ENCODE measurements around the gene CBLB. TPM values are rescaled to one million over a fixed set of nuclear protein-coding genes. Genes with fewer than 3 reads are reported as not detected.

The CBLB gene
- total RNA-seq, 4 donors from 2014 or later, result 17.0 to 33.8 (median 23.0) TPM

- 93 to 97% methylated on average over 3 of the region's 3 CpGs for WGBS, 2 donors
- H3K4me3 ChIP-seq (ENCODE audit: low read depth, poor library complexity, severe bottlenecking), result no peak overlapping the region
- no peak for TF ChIP-seq CTCF (IDR thresholded peaks at IDR 0.05)
- TF ChIP-seq POLR2A (IDR thresholded peaks at IDR 0.05), result no peak
- intact Hi-C loops (cut with DNase I; ENCODE audit: low total_unique reads), result no loop called here
- DNase-seq (ENCODE audit: low spot score in 2 of 2), result no peak
These were observed 20.0 kb downstream of the CBLB start for GRCh38 chr3:105848821-105849220.

- intact Hi-C loops (cut with DNase I; ENCODE audit: low total_unique reads), result no loop called here
- TF ChIP-seq POLR2A (IDR thresholded peaks at IDR 0.05), result no peak
- no peak for TF ChIP-seq CTCF (IDR thresholded peaks at IDR 0.05)
- H3K4me3 ChIP-seq (ENCODE audit: low read depth, poor library complexity, severe bottlenecking), result no peak overlapping the region
- no peak for DNase-seq (ENCODE audit: low spot score in 2 of 2)
- 92 to 94% methylated on average over 2 of the region's 2 CpGs for WGBS, 2 donors
These were observed 20.9 kb downstream of the CBLB start for GRCh38 chr3:105847865-105848264.

GRCh38 chr3:105847452-105847851 lies 21.4 kb downstream of the CBLB start:
- intact Hi-C loops (cut with DNase I; ENCODE audit: low total_unique reads), result no loop called here
- 64 to 67% methylated on average over 1 of the region's 1 CpG for WGBS, 2 donors
- DNase-seq (ENCODE audit: low spot score in 2 of 2), result no peak
- no peak overlapping the region for H3K4me3 ChIP-seq (ENCODE audit: low read depth, poor library complexity, severe bottlenecking)
- TF ChIP-seq POLR2A (IDR thresholded peaks at IDR 0.05) (no peak), CTCF (IDR thresholded peaks at IDR 0.05) (no peak)

GRCh38 chr3:105846809-105847208 lies 22.0 kb downstream of the CBLB start:
- TF ChIP-seq POLR2A (IDR thresholded peaks at IDR 0.05), result no peak
- TF ChIP-seq CTCF (IDR thresholded peaks at IDR 0.05), result no peak
- 35 to 45% methylated on average over 1 of the region's 1 CpG for whole genome bisulfite sequencing, 2 donors
- no peak for DNase-seq (ENCODE audit: low spot score in 2 of 2)
- intact Hi-C loops (cut with DNase I; ENCODE audit: low total_unique reads), result no loop called here
- H3K4me3 ChIP-seq (ENCODE audit: low read depth, poor library complexity, severe bottlenecking), result no peak overlapping the region

GRCh38 chr3:105845488-105845887 lies 23.3 kb downstream of the CBLB start:
- 49 to 61% methylated on average over 1 of the region's 1 CpG for WGBS, 2 donors
- DNase-seq (ENCODE audit: low spot score in 2 of 2), result no peak
- intact Hi-C loops (cut with DNase I; ENCODE audit: low total_unique reads), result no loop called here
- TF ChIP-seq CTCF (IDR thresholded peaks at IDR 0.05), result no peak
- no peak for TF ChIP-seq POLR2A (IDR thresholded peaks at IDR 0.05)
- H3K4me3 ChIP-seq (ENCODE audit: low read depth, poor library complexity, severe bottlenecking), result no peak overlapping the region

- intact Hi-C loops (cut with DNase I; ENCODE audit: low total_unique reads), result no loop called here
- no peak for DNase-seq (ENCODE audit: low spot score in 2 of 2)
- TF ChIP-seq CTCF (IDR thresholded peaks at IDR 0.05) (no peak), POLR2A (IDR thresholded peaks at IDR 0.05) (no peak)
- no peak overlapping the region for H3K4me3 ChIP-seq (ENCODE audit: low read depth, poor library complexity, severe bottlenecking)
These were observed 24.1 kb downstream of the CBLB start for GRCh38 chr3:105844704-105845103.
